Measurements from ENCODE around the gene PER3. TPM values are rescaled to one million over a fixed set of nuclear protein-coding genes. Genes with fewer than 3 reads are reported as not detected.
A peak's percentile ranks its signal among the peaks of the same experiment; 100 is the strongest.

Gene PER3
- polyA plus RNA-seq, 2 of the 4 experiments (the other 2 are of a cell fraction): 1.9 to 3.7 TPM

GRCh38 chr1:7770997-7771822, 12.9 kb upstream of the PER3 start, which contains the start of gene VAMP3 (continued):
- TF ChIP-seq CTCF (IDR thresholded peaks at IDR 0.05): no peak
- no peak for TF ChIP-seq MAFK (IDR thresholded peaks at IDR 0.05; ENCODE audit: partially characterized antibody)

- FAIRE-seq: no peak
- no peak for DNase-seq (ENCODE audit: low read depth in 1 of 2, low spot score in 1 of 2)
- POLR2A ChIA-PET: no interaction called here
- 35% methylated on average over 7 of the region's 12 CpGs for WGBS (ENCODE audit: missing lambda C conversion rate)
- H3K4me2 ChIP-seq: peak overlapping the region; percentile 79
- peak overlapping the region; percentile 96 for H3K4me3 ChIP-seq
- H3K27ac ChIP-seq: peak overlapping the region; percentile 81 to 95
- no peak for TF ChIP-seq HOXB5 (CRISPR knock-in tag; IDR thresholded peaks at IDR 0.05)
- no peak for TF ChIP-seq NFE2L2 (conservative IDR thresholded peaks at IDR 0.05; ENCODE audit: low read length)
- TF ChIP-seq RAD21 (conservative IDR thresholded peaks at IDR 0.05 in 1 of 2, IDR thresholded peaks at IDR 0.05 in 1 of 2): no peak
- no peak for TF ChIP-seq HEYL (CRISPR knock-in tag; IDR thresholded peaks at IDR 0.05)
- TF ChIP-seq NR3C1 (IDR thresholded peaks at IDR 0.05): no peak
- no peak for TF ChIP-seq CEBPB (IDR thresholded peaks at IDR 0.05)
- TF ChIP-seq HDAC2 (IDR thresholded peaks at IDR 0.05): no peak
- TF ChIP-seq ESRRA (IDR thresholded peaks at IDR 0.05; ENCODE audit: borderline replicate concordance, low read length): no peak
- TF ChIP-seq CBX8 (IDR thresholded peaks at IDR 0.05): no peak
- no peak for TF ChIP-seq REST (IDR thresholded peaks at IDR 0.05)
- no peak for TF ChIP-seq HES2 (IDR thresholded peaks at IDR 0.05)
- no peak for TF ChIP-seq JUNB (IDR thresholded peaks at IDR 0.05)
- no peak for TF ChIP-seq EHF (CRISPR knock-in tag; IDR thresholded peaks at IDR 0.05)
- H3K9me3 ChIP-seq: no peaks in the 10 kb centered on the region
- no peak for ATAC-seq
- CTCF ChIA-PET: interaction anchor here (0.8 to 1.8 kb wide), 3 partner anchors 16 to 95 kb away, joined by 3 to 7 read pairs (median 4); no protein-coding TSS in a partner anchor
- peaks cover 10% of the 10 kb centered on the region; the same call in 1 of the 3 replicates for H3K4me1 ChIP-seq
Measured at GRCh38 chr1:7771823-7772299, 12.2 kb upstream of the PER3 start.

GRCh38 chr1:7777591-7777990, 6.5 kb upstream of the PER3 start:
- Histone ChIP-seq H3K9me3 (no peaks in the 10 kb centered on the region), H3K27ac (no peak overlapping the region), H3K4me3 (no peak overlapping the region), H3K4me1 (peaks cover 4% of the 10 kb centered on the region; the same call in 1 of the 3 replicates), H3K4me2 (no peak overlapping the region)
- ChIA-PET CTCF (no interaction called here), POLR2A (no interaction called here)
- FAIRE-seq (no peak), ATAC-seq (no peak), DNase-seq (ENCODE audit: low read depth in 1 of 2, low spot score in 1 of 2) (no peak)
- TF ChIP-seq ZNF302 (CRISPR knock-in tag; IDR thresholded peaks at IDR 0.05): no peak
- TF ChIP-seq PBX3 (IDR thresholded peaks at IDR 0.05): no peak
- TF ChIP-seq TFCP2L1 (CRISPR knock-in tag; IDR thresholded peaks at IDR 0.05): no peak
- TF ChIP-seq HOXB5 (CRISPR knock-in tag; IDR thresholded peaks at IDR 0.05): no peak
- no peak for TF ChIP-seq HMGXB4 (CRISPR knock-in tag; IDR thresholded peaks at IDR 0.05; ENCODE audit: borderline replicate concordance)
- TF ChIP-seq ZFP36 (IDR thresholded peaks at IDR 0.05; ENCODE audit: borderline replicate concordance, partially characterized antibody): no peak
- no peak for TF ChIP-seq KDM1A (IDR thresholded peaks at IDR 0.05; ENCODE audit: low read depth)
- TF ChIP-seq RAD21 (conservative IDR thresholded peaks at IDR 0.05 in 1 of 2, IDR thresholded peaks at IDR 0.05 in 1 of 2): no peak
- TF ChIP-seq ZSCAN20 (CRISPR knock-in tag; IDR thresholded peaks at IDR 0.05): no peak
- TF ChIP-seq CEBPB (IDR thresholded peaks at IDR 0.05): no peak
- no peak for TF ChIP-seq MAX (IDR thresholded peaks at IDR 0.05)
- WGBS (ENCODE audit: missing lambda C conversion rate): 90% methylated on average over 3 of the region's 3 CpGs
